ENCODE data around the gene MYL12A.

DNA sequence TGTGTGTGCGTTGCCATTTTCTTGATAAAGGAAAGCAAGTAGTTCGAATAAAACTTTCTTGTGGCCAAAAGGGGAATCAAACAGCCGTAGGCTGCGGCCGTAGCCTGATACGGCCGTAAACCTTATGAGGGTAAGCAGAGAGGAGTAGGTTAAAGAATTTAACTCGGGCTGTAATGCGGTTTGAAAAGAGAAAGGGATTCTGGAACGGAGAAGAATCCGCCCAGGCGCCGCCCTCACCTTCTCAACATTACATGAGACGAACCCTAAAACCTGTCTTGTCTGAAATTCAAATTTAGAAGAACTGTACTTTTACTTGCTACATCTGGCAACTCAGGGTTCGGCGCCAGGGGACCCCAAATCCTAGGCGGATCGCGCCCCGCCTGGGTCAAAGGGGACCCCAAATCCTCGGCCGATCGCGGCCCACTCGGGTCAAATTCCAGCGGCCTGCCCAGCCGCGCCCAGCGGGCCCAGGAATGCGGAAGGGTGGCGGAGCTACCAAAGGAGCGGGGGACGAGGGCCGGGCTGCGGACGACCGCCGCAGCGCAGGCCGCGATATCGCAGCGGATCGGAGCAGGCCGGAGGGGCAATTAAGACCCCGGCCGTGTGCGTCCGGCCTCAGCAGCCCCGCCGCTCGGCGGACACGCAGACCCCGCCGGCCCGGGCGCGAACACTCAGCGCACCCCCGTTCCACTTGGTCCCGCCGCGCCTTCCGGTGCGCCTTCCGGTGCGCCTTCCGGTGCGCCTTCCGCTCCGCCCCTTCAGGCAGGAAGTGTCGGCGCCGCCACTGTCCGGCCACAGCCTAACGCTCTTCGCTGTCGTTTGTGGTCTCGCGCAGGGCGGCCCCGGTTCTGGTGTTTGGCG is 14.0 kb downstream of the MYL12A start, which contains the start of gene MYL12B:
- no peak for TF ChIP-seq EZH2 (IDR thresholded peaks at IDR 0.05; ENCODE audit: low read length, unreplicated experiment)
- TF ChIP-seq, protein P1, sequence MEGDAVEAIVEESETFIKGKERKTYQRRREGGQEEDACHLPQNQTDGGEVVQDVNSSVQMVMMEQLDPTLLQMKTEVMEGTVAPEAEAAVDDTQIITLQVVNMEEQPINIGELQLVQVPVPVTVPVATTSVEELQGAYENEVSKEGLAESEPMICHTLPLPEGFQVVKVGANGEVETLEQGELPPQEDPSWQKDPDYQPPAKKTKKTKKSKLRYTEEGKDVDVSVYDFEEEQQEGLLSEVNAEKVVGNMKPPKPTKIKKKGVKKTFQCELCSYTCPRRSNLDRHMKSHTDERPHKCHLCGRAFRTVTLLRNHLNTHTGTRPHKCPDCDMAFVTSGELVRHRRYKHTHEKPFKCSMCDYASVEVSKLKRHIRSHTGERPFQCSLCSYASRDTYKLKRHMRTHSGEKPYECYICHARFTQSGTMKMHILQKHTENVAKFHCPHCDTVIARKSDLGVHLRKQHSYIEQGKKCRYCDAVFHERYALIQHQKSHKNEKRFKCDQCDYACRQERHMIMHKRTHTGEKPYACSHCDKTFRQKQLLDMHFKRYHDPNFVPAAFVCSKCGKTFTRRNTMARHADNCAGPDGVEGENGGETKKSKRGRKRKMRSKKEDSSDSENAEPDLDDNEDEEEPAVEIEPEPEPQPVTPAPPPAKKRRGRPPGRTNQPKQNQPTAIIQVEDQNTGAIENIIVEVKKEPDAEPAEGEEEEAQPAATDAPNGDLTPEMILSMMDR (conservative IDR thresholded peaks at IDR 0.05; ENCODE audit: low read depth, low read length), result no peak
- TF ChIP-seq EZH2phosphoT487 (IDR thresholded peaks at IDR 0.05; ENCODE audit: borderline replicate concordance, low read length), result 0 out of 2 replicates have a peak, but pooled peaks have one; percentile 68
